ENCODE measurements around the gene IQCH.
"Not testable (repeated sequence)": the region's sequence is repeated elsewhere in the genome, so short reads cannot be mapped to it uniquely, and the experiment has no call there.

Gene IQCH

GRCh38 chr15:67246606-67247005, 8.0 kb upstream of the IQCH start:
- not testable (repeated sequence) for DNase-seq (ENCODE audit: low read depth in 2 of 2)

- no peak for DNase-seq (ENCODE audit: low read depth in 2 of 2)
Observed at GRCh38 chr15:67248011-67248505, 6.5 kb upstream of the IQCH start.

- DNase-seq (ENCODE audit: low read depth in 2 of 2) = no peak
Observed at GRCh38 chr15:67249830-67250229, 4.8 kb upstream of the IQCH start.

- DNase-seq (ENCODE audit: low read depth in 2 of 2) = no peak
Observed at GRCh38 chr15:67251318-67251717, 3.3 kb upstream of the IQCH start.

GRCh38 chr15:67253101-67253500, 1.5 kb upstream of the IQCH start:
- DNase-seq (ENCODE audit: low read depth in 2 of 2) = no peak

- no peak for DNase-seq (ENCODE audit: low read depth in 2 of 2)
Observed at GRCh38 chr15:67253549-67254237, 893 bp upstream of the IQCH start.

- DNase-seq (ENCODE audit: low read depth in 2 of 2) = no peak
Observed at GRCh38 chr15:67256051-67256450, 1.5 kb downstream of the IQCH start.

- not testable (repeated sequence) for DNase-seq (ENCODE audit: low read depth in 2 of 2)
Observed at GRCh38 chr15:67258412-67258811, 3.8 kb downstream of the IQCH start.

- no peak for DNase-seq (ENCODE audit: low read depth in 2 of 2)
Observed at GRCh38 chr15:67259379-67259778, 4.8 kb downstream of the IQCH start.

GRCh38 chr15:67259806-67260205, 5.2 kb downstream of the IQCH start:
- no peak for DNase-seq (ENCODE audit: low read depth in 2 of 2)

- DNase-seq (ENCODE audit: low read depth in 2 of 2) = no peak
Observed at GRCh38 chr15:67266870-67267269, 12.3 kb downstream of the IQCH start.

- no peak for DNase-seq (ENCODE audit: low read depth in 2 of 2)
Observed at GRCh38 chr15:67267440-67267839, 12.9 kb downstream of the IQCH start.

GRCh38 chr15:67267951-67268941, 13.7 kb downstream of the IQCH start:
- DNase-seq (ENCODE audit: low read depth in 2 of 2) = no peak

- no peak for DNase-seq (ENCODE audit: low read depth in 2 of 2)
Observed at GRCh38 chr15:67274236-67274635, 19.6 kb downstream of the IQCH start.

GRCh38 chr15:67276666-67277065, 22.1 kb downstream of the IQCH start:
- no peak for DNase-seq (ENCODE audit: low read depth in 2 of 2)

GRCh38 chr15:67280217-67280616, 25.6 kb downstream of the IQCH start:
- DNase-seq (ENCODE audit: low read depth in 2 of 2) = no peak

GRCh38 chr15:67281714-67282113, 27.1 kb downstream of the IQCH start:
- no peak for DNase-seq (ENCODE audit: low read depth in 2 of 2)

- DNase-seq (ENCODE audit: low read depth in 2 of 2) = not testable (repeated sequence)
Observed at GRCh38 chr15:67285625-67286024, 31.0 kb downstream of the IQCH start.

- not testable (repeated sequence) for DNase-seq (ENCODE audit: low read depth in 2 of 2)
Observed at GRCh38 chr15:67286400-67286799, 31.8 kb downstream of the IQCH start.

- no peak for DNase-seq (ENCODE audit: low read depth in 2 of 2)
Observed at GRCh38 chr15:67290319-67290718, 35.7 kb downstream of the IQCH start.

GRCh38 chr15:67296188-67296587, 41.6 kb downstream of the IQCH start:
- DNase-seq (ENCODE audit: low read depth in 2 of 2) = no peak

GRCh38 chr15:67296684-67297083, 42.1 kb downstream of the IQCH start:
- DNase-seq (ENCODE audit: low read depth in 2 of 2) = no peak

Measured in activated CD4-positive, alpha-beta T cell treated with anti-CD3 and anti-CD28 coated beads for 24 hours (primary cell).